Hematopoietic multipotent progenitor cell treated with erythropoietin and hydrocortisone succinate and interleukin-3 and kit ligand, for 4 days (in vitro differentiated cells): Measurements from ENCODE around the gene SLC6A5.
A peak's percentile ranks its signal among the peaks of the same experiment; 100 is the strongest.
"Not testable (repeated sequence)": the region's sequence is repeated elsewhere in the genome, so short reads cannot be mapped to it uniquely, and the experiment has no call there.

Source experiments
- DNase-seq: peaks from one replicate; pipeline ENCODE4 v3.0.0-alpha.2; 2015

SLC6A5 gene

DNA sequence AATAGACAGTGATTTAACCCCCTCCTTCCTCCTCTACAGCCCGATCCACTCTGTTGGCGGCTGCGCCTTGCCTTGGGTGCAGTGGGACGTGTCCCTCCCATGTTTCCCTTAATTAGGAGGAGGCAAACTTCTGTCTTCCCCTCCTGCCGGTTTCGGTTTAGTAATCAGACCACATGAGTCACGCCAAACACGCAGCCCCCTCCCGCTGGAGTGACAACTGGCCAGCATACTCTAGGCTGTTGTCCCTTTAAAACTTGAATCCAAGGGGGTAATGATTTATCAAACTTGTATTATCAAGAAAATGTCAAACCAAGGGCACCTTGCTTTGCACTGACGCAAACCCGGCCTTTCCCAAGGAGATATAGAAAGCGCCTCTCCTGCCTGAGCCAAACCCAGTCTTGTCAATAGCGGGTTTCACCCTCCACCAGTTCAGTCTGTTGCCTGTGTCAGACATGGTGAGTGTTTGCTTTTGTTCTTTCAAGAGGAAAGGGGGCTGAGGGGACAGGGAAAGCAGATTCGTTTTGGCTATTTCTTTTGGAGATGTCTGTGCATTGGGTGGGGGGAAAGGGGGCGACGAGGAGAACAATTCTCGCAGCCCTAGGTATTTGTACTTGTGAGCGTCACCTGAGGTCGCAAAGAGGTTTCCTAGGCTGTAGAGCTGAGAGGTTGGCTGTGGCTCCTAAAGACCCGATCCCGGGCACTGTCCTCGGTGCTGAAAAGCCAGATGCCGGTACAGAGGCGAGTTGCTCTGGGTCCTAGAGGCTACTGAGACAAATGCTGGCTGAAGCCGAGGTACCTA lies at the start of gene SLC6A5:
Gene SLC6A5 (plus strand): TSS at position 388 of the 799 bp plus-strand sequence. CDS start 65 bp downstream, at position 453.
- DNase-seq = peak; percentile 89

GRCh38 chr11:20551096-20551495 lies 48.3 kb upstream of the SLC6A5 start:
- DNase-seq = no peak

DNA sequence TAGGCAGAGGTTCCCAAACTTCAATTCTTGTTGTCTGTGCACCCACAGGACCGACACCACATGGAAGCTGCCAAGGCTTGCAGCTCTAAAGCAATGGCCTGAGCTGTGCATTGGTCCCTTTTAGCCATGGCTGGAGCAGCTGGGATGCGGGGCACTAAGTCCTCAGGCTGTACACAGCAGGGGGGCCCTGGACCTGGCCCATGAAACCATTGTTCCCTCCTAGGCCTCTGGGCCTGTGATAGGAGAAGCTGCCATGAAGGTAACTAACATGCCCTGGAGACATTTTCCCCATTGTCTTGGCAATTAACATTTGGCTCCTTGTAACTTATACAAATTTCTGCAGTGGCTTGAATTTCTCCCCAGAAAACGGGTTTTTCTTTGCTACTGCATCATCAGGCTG lies 43.6 kb upstream of the SLC6A5 start:
- DNase-seq = no peak

GRCh38 chr11:20556396-20556795 lies 43.0 kb upstream of the SLC6A5 start:
- not testable (repeated sequence) for DNase-seq

DNA sequence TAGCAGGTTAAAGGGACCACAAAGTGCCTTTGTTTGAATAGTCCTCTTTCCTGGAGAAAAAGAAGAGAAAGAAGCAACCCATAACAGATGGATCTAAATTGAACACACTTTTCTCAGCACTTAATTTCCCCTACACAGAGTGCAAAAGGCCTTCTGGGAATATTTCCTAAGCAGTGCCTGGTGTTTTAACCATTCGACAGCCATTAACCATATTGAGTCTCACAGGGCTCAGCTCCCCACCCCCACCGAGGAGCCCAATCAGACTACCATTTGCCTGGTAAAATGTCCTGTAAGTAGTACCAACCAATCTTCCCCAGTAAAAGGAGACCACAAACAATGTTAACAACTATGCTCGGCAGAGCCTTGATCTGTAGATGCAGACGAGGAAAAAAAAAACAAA lies 40.7 kb upstream of the SLC6A5 start:
- DNase-seq = no peak

DNA sequence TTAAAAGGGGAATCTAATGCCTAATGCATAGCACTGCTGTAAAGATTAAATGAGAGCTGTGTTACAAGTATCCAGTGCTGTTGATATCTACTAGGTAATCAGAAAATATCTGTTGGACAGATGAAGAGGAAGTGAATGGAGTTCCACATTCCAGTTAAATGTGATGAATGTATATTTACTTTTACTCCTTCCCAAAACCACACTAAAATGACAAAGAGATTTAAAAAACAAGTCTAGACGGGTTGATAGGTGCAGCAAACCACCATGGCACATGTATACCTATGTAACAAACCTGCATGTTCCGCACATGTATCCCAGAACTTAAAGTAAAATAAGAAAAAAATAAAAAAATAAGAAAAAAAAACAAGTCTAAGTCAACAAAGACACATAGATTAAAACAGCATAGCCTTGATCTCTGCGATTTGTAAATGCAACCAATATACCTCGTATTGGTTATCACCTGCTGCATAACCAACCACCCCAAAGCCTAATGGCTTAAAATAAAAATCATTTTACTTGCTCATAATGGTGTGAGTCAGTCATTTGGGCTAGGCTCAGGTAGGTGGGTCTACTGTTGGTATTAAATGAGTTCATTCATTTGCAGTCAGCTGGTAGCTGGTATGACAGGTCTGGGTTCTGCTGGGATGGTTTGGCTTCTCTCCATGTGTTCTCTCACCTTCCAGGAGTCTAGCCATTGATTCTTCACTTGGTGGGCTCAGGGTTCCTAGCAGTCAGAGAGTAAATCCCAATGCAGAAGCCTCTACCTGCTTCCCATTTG lies 39.7 kb upstream of the SLC6A5 start:
- no peak for DNase-seq

- DNase-seq = no peak
Measured at GRCh38 chr11:20561915-20562314, 37.5 kb upstream of the SLC6A5 start.

DNA sequence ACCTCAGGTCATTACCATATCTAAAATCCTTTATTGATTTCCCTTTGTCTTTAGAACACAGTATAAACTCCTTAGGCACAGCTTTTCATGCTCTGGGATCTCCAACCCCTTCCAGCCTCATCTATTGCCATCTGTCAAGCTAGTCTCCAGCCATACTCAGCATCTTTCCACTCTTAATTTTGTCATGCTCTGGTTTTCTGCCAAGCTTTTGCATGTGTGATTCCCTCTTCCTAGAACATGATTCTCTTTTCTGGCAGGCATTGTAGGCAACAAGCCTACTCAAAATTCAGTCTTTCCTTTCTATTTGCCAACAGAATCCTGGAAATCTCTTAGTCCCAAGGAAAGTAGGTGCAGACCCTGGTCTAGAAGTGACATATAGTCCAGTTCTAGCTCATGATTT lies 35.5 kb upstream of the SLC6A5 start:
- DNase-seq = no peak

GRCh38 chr11:20564846-20565635 lies 34.4 kb upstream of the SLC6A5 start:
- no peak for DNase-seq

GRCh38 chr11:20566115-20566514 lies 33.3 kb upstream of the SLC6A5 start:
- DNase-seq = not testable (repeated sequence)

DNA sequence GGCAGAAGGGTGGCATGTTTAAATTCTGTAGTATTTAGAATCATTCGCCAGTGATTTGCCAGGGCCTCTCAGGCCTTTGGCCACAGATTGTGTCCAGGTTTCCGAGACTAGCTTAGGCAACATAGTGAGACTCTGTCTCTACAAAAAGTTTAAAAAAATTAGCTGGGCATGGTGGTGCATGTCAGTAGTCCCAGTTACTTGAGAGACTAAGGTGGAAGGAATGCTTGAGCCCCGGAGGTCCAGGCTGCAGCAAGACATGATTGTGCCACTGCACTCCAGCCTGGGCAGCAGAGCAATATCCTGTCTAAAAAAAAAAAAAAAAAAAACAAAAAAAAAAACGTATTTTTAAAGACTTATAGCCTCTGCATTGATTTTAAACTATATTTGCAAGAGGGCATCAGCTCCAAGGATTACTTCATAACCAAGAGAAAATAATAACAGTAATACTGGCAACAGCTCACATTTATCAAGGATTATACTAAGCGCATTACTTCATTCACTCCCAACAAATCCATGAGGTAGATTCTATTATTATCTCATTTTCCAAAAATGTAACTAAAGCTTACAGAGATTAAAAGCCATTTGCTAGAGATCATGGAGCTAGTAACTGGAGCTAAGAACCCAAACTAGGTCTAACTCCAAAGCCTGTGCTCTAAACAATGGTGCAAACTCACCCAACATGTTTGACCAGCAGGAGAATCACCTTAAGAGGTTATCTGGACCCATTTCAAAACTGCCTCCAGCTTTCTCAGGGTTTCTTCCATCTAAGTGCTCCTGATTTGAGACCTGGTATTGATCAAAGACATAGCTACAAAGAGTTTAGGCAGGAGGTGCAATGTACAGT lies 32.6 kb upstream of the SLC6A5 start:
- DNase-seq = no peak

GRCh38 chr11:20579725-20580124 lies 19.7 kb upstream of the SLC6A5 start:
- not testable (repeated sequence) for DNase-seq

- no peak for DNase-seq
Measured at GRCh38 chr11:20583201-20583600, 16.2 kb upstream of the SLC6A5 start.

GRCh38 chr11:20584093-20584774 lies 15.2 kb upstream of the SLC6A5 start:
- DNase-seq = no peak

DNA sequence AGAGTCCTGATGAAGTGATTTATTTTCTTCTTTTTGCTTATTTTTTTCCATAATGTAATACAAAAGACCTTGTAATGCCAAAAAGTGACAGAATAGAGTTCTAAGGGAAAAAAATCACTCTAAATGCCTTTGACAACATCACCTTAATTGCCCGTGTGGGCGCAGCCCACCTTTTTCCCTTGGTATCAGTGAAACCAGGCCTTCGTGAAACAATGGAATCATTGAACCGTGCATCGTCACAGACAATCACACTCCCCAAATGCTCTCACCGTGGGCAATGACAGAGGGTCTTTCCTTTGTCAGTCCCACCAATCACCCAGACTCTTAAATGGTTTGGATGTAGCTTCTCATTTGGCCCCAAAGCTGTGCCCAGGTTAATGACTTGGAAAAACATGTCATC lies 9.6 kb upstream of the SLC6A5 start:
- no peak for DNase-seq

DNA sequence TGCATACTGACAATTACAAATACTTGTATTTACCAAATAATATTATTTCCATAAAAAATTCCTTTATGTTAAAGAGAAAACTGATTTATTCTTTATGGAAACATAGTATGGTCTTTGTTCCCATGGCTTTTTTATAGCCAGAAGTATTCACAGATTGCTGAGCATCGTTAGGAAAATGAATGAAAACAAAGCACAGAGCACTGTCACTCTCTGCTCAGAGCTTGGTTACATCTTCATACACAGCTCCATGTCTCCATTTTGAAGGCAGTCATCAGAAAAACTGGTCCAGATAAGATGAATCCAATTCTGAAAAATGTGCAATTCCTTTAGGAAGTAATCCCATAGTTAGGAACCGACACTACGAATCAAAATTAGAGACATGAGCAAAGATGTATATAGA lies 9.0 kb upstream of the SLC6A5 start:
- no peak for DNase-seq

DNA sequence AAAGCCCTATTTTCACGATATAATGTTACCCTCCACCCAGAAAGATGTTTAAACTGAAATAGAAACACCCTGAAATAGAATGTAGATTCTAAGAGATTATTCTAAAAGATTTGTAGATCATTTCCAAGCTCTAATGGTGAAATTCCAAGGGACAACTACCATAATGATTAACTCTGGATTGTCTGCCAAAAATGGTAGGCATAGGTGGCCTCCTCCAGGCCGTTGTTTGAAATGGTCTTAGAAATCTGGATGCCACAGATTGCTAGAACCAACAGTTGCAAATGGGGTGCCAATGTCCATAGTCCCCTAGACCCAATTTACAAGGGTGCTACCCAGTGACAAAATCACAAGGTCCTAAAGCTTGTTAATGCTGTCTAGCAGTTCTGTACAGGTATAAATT lies 6.7 kb upstream of the SLC6A5 start:
- no peak for DNase-seq

- no peak for DNase-seq
Measured at GRCh38 chr11:20594274-20595061, 4.9 kb upstream of the SLC6A5 start.

DNA sequence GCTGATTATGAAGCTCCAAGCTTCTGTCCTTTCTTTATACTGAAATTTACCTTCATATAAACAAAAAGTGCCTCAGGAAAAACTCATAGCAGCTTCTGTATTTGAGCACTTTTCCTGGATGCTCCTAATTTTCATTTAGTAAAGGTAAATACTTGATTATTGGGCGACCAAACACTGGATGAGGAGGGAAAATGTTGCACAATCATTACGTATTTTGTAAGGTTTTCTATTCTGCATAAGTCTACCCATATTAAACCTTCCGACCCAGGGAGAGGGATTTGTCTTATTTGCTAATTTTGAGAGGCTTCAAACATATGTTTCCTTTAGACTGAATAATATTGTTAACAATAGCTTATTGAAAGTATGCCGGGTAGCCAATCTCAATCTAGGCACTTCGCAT lies 4.3 kb upstream of the SLC6A5 start:
- DNase-seq = no peak

GRCh38 chr11:20596205-20597153 lies 2.9 kb upstream of the SLC6A5 start:
- DNase-seq = peak; percentile 58
